HAP-1 (cell line): ENCODE measurements around the gene BIK.

Source experiments
- DNase-seq, 2 experiments: peaks; one replicate each; pipeline ENCODE4 v3.0.0-alpha.2; 2016 to 2020; ENCODE audit warnings: low spot score in 2 of 2
- H3K27me3 ChIP-seq: fragments of 250-450 bp; sonication (Bioruptor Pico); 2 replicates; pipeline ENCODE4 v1.5.1; 2020; ENCODE audit warnings: low read depth, mild to moderate bottlenecking, moderate library complexity
- H3K36me3 ChIP-seq: fragments of 250-450 bp; sonication (Bioruptor Pico); replicated peaks from 2 replicates; pipeline ENCODE4 v1.5.1; 2020; ENCODE audit warnings: mild to moderate bottlenecking
- H3K4me1 ChIP-seq: fragments of 250-450 bp; sonication (Bioruptor Pico); 2 replicates; pipeline ENCODE4 v1.5.1; 2020; ENCODE audit warnings: mild to moderate bottlenecking
- H3K4me3 ChIP-seq: fragments of 250-450 bp; sonication (Bioruptor Pico); 2 replicates; pipeline ENCODE4 v1.5.1; 2020; ENCODE audit warnings: mild to moderate bottlenecking, moderate library complexity
- H3K9me3 ChIP-seq: fragments of 250-450 bp; sonication (Bioruptor Pico); 2 replicates; pipeline ENCODE4 v1.5.1; 2020; ENCODE audit warnings: mild to moderate bottlenecking, moderate library complexity
- in situ Hi-C: fragments of 300-500 bp; cut with MboI; formaldehyde crosslinking; loops from 3 replicates; pipeline ENCODE4 v1.14.3; 2020; ENCODE audit warnings: low sequenced_read_pairs, inconsistent platforms, mixed read lengths

The BIK gene, protein sequence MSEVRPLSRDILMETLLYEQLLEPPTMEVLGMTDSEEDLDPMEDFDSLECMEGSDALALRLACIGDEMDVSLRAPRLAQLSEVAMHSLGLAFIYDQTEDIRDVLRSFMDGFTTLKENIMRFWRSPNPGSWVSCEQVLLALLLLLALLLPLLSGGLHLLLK

DNA sequence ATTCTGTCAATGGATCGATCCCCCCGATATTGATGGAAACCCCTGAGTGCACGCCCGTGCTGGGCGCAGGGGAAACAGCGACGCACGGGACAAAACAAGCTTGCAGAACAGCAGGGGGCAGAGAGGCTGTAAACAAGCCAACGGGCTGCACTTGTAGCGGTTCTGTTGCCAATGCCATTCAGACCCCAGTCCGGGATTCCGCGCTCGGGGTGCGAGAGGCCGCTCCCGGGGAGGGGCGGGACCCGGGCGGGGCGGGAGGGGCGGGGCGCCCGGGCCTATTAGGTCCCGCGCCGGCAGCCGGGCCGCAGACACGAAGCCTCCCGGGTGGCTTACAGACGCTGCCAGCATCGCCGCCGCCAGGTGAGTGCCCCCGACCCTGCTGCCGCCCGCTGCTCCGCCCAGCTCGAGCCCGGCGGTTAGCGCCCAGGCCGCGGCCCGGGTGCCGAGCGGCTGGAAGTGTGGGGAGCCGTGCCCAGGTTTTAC, at the start of gene BIK:
BIK (plus strand) TSS at position 307 of the 483 bp plus-strand sequence. CDS start 13,273 bp downstream, outside the sequence.
- H3K4me1 ChIP-seq: no peaks in the 10 kb centered on the region; the same call in 1 of the 2 replicates
- in situ Hi-C loops: no loop called here
- H3K27me3 ChIP-seq: peaks cover 2% of the 10 kb centered on the region; the same call in 1 of the 2 replicates
- H3K4me3 ChIP-seq: peak within 1 kb of the TSS; percentile 53
- no peaks in the 10 kb centered on the region for H3K36me3 ChIP-seq
- peak; percentile 48 to 82 for DNase-seq
- no peaks in the 10 kb centered on the region for H3K9me3 ChIP-seq

DNA sequence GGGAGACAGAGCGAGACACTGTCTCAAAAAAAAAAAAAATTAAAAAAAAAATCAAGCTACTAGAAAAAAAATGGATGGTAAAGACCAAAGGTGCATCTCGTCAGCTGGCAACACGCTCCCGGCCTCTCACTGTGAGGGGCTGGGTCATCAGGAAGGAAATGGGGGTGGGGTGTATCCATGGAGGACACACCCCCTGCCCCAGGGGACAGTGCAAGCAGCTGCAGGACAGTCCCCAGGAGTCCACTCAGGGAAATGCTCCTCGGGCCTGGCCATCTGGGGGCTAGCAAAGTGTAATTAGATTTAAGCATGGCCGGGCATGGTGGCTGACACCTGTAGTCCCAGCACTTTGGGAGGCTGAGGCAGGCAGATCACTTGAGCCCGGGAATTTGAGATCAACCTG, 44.4 kb upstream of the BIK start:
- H3K36me3 ChIP-seq: no peaks in the 10 kb centered on the region
- DNase-seq: no peak
- H3K4me1 ChIP-seq: no peaks in the 10 kb centered on the region
- in situ Hi-C loops: no loop called here
- H3K27me3 ChIP-seq: no peaks in the 10 kb centered on the region
- no peak overlapping the region for H3K4me3 ChIP-seq
- H3K9me3 ChIP-seq: no peaks in the 10 kb centered on the region

DNA sequence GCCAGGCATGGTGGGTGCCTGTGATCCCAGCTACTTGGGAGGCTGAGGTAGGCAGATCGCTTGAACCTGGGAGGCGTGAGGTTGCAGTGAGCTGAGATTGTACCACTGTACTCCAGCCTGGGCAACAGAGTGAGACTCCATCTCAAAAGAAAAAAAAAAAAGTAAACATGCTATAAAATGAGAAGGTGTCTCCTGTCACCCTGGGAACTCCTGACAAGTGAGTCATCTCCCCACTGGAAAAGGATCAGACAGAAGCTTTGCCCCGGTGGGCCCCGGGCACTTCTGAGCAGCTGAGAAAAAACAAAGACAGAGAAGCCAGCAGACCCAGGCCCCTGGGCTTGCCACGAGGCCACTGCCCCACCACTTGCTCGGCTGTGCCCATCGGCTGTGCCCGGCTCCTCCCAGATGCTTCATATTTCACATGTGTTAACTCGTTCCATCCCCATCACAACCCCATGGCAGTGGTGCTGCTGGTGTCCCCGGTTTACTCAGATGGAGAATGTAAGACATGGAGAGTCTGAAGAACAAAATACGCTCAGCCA, 43.6 kb upstream of the BIK start:
- no peaks in the 10 kb centered on the region for H3K4me1 ChIP-seq
- H3K4me3 ChIP-seq: no peak overlapping the region
- H3K27me3 ChIP-seq: no peaks in the 10 kb centered on the region
- H3K9me3 ChIP-seq: no peaks in the 10 kb centered on the region
- in situ Hi-C loops: no loop called here
- no peaks in the 10 kb centered on the region for H3K36me3 ChIP-seq
- DNase-seq: no peak

DNA sequence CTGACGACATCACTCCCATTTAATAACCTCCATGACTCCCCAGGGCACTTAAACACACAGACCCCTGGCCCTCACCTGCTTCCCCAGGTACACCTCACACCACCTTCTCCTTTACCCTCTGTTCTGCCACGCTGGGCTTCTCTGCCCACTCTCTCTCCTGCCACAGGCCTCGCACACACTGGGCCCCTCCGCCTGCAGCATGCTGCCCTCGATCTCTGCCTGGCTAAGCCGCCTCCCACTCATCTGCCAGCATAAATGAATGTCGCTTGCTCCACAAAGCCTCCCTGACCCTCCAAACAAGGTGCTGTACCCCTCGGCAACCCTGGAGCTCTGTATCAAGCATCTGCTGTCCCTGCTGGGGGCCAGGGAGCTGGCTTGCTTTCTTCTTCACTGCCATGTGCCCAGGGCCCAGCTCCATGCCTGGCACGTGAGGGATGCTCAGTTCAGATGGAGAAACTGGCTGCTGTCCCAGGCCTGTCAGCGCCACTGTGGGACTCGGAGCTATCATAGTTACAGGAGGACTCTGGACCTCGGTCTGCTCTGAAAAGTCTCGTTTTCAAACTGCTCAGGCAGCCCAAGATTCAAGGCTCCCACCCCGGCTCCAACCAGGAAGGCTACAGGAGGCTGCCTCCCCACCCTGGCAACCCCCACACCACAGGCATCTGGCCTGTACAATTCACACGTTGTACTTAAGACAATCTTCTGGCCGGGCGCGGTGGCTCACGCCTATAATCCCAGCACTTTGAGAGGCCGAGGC, 33.3 kb upstream of the BIK start:
- in situ Hi-C loops: no loop called here
- no peaks in the 10 kb centered on the region for H3K9me3 ChIP-seq
- H3K4me3 ChIP-seq: no peak overlapping the region
- no peak for DNase-seq
- H3K4me1 ChIP-seq: no peaks in the 10 kb centered on the region
- H3K36me3 ChIP-seq: no peaks in the 10 kb centered on the region
- no peaks in the 10 kb centered on the region for H3K27me3 ChIP-seq

DNA sequence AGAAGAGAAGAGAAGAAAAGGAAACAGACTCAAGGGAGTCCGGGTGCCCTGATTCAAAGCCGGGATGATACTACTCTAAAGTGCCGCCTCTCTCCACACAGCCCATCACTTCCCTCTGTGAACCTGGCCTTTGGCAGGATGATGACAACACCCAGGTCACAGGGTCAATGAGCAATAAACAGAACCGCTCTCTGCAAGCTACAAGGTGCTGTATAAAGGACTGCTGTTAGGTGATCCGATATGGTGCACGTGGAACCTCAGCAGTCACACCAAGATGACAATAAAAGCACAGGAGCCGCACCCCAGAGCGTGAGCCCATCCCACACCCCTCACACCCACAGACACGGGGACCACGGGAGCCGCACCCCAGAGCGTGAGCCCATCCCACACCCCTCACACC, 32.0 kb upstream of the BIK start:
- Histone ChIP-seq H3K36me3 (no peaks in the 10 kb centered on the region), H3K9me3 (no peaks in the 10 kb centered on the region), H3K4me1 (no peaks in the 10 kb centered on the region), H3K27me3 (no peaks in the 10 kb centered on the region), H3K4me3 (no peak overlapping the region)
- in situ Hi-C loops: no loop called here
- no peak for DNase-seq

DNA sequence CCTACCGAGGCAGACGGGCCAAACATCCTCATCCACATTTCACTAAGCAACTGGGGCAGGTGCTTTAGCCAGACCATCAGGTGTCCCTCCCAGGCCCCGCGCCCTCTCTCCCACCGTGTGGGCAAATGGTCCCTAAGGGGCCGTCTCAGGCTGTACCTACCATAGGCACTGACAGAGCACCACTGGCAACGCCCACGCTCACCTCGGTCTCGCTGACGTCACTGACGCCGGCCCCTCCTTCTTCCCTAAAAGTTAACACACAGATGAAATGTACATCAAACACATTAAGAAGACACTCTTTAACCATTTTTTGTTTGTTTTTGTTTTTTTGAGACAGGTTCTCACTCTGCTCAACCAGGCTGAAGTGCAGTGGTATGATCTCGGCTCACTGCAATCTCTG, 30.8 kb upstream of the BIK start:
- no peaks in the 10 kb centered on the region for H3K4me1 ChIP-seq
- no peak overlapping the region for H3K4me3 ChIP-seq
- DNase-seq: no peak
- in situ Hi-C loops: no loop called here
- no peaks in the 10 kb centered on the region for H3K27me3 ChIP-seq
- no peaks in the 10 kb centered on the region for H3K36me3 ChIP-seq
- no peaks in the 10 kb centered on the region for H3K9me3 ChIP-seq

DNA sequence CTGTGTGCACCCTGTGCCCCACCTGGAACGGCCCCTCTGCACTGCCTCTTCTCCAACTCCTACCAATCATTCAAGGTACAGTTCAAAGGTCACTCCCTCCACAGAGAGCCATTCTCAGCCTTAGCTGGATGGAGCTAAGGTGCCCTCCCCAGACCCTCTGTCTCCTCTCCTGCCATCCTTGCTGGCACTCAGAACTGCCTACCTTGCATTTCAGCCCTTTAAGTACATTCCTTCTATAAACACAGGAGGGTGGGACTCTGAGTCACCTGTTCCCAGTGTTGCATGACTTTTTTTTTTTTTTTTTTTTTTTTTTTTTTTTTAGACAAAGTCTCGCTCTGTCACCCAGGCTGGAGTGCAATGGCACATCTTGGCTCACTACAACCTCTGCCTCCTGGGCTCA, 29.9 kb upstream of the BIK start:
- H3K4me1 ChIP-seq: no peaks in the 10 kb centered on the region
- DNase-seq: no peak
- H3K36me3 ChIP-seq: no peaks in the 10 kb centered on the region
- no peaks in the 10 kb centered on the region for H3K9me3 ChIP-seq
- no peak overlapping the region for H3K4me3 ChIP-seq
- H3K27me3 ChIP-seq: no peaks in the 10 kb centered on the region
- in situ Hi-C loops: no loop called here

DNA sequence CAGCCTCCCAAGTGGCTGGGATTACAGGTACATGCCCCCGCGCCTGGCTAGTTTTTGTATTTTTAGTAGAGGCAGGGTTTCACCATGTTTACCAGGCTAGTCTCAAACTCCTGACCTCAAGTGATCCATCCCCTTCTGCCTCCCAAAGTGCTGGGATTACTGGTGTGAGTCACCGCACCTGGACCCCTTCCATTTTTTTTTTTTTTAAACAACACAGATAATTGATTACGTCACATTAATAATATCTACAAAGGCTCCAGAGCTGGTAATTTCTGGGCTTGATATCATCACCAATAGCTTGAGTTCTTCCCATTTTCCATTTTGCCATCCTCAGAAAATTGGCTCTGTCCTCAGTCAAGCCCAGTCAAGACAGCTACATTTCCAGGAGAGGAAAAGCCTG, 28.6 kb upstream of the BIK start:
- Histone ChIP-seq H3K27me3 (no peaks in the 10 kb centered on the region), H3K36me3 (no peaks in the 10 kb centered on the region), H3K9me3 (no peaks in the 10 kb centered on the region), H3K4me1 (no peaks in the 10 kb centered on the region), H3K4me3 (no peak overlapping the region)
- in situ Hi-C loops: no loop called here
- DNase-seq: no peak

DNA sequence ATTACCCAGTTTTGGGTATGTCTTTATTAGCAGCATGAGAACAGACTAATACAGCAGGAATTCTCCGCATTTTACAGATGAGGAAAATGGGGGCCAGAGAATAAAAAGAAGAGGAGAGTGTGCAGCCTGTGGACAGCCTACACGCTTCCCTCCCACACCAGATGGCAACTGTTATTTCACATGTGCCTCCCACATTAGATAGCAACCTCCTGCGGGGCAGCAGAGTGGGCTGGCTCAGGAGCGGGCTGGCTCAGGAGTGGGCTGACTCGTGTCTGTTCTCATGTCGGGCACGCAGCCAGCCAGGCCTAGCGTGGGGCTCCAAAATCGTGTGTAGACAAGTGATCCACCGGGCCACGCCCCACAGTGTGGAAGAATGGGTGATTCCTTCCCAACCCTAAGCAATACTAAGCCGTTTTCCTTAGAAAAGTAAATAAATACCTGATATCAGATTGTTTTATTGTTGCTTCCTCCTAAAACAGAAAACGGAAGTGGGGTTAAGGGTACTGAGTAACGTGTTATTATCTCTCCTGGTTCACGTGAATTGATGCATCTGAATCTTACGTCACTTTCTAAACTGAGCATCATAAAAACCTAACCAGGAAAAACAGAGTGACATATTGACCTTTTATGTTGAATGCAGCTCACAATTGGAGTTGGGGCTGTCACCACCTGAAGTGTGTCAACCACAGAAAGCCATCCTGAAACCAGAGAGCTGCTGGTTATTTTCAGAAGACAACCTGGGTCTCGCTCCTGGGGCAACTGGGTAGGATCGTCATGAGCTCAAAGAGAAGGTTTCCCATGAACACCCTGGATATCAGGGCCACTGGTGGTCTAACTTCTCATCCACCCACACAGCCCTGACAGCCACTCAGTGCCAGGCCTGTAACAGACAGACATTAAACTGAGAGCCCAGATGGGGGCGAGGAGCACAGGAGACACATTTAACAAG, 24.6 kb upstream of the BIK start:
- Histone ChIP-seq H3K36me3 (no peaks in the 10 kb centered on the region), H3K4me1 (peaks cover 4% of the 10 kb centered on the region; the same call in 1 of the 2 replicates), H3K4me3 (no peak overlapping the region), H3K27me3 (no peaks in the 10 kb centered on the region), H3K9me3 (no peaks in the 10 kb centered on the region)
- in situ Hi-C loops: no loop called here
- no peak for DNase-seq

DNA sequence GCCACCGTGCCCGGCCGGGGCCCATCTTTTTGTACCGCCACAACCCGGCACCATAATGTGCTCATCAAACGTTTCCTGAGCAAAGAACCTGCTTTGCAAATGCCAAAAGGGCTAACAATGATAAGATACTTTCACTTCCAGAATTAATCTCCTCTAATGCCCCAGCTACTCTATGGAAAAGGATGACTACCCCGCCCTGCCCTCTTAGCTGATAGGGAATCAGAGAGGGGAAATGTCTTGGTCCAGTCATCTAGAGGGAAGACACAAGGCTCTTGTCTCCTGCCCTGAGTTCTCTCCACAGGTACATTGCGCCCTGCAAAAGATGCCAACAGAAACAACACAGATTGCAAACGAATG, 21.9 kb upstream of the BIK start:
- H3K9me3 ChIP-seq: no peaks in the 10 kb centered on the region
- no peaks in the 10 kb centered on the region for H3K27me3 ChIP-seq
- in situ Hi-C loops: no loop called here
- peak overlapping the region; percentile 66 for H3K4me3 ChIP-seq
- no peak for DNase-seq
- no peaks in the 10 kb centered on the region for H3K36me3 ChIP-seq
- H3K4me1 ChIP-seq: peaks cover 4% of the 10 kb centered on the region; the same call in 1 of the 2 replicates

DNA sequence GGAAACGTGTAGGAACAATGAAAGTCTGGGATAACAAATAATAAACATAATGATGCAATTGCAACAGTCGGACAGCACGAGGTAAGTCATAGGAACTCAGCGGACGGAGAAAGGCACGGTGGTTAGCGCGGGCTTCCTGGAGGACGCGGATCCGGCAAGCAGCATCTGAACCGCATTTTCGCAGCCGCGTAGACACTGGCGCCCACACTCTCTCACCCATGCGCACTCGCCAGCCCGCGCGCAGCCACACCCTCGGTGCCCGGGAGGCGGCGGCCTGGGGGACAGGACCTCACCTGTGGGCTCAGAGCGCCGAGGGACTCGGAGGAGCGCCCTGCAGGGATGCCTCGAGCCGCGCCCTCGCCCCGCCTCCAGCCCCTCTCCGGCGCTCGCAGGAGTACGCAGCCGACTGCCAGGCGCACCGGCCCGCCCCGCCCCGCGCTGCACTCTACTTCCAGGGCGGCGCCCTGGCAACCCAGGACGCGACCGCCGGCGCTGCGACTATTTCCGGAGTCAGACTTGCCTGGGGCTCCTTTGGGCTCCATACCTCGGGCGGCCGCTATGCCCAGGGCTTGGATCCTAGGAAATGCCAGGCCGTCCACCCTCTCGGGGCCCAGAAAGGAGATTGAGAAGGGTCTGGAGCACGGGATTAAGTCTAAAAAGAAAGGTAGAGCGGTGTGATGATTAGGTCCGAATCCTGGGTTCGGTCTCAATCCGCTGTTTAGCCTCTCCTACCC, 21.4 kb upstream of the BIK start, which contains the start of gene TTLL1:
TTLL1 (minus strand) TSS at position 408 of the 734 bp plus-strand sequence. CDS start 13,805 bp downstream, outside the sequence.
- Histone ChIP-seq H3K4me3 (peak within 1 kb of the TSS; percentile 66), H3K9me3 (no peaks in the 10 kb centered on the region), H3K4me1 (peaks cover 4% of the 10 kb centered on the region; the same call in 1 of the 2 replicates), H3K36me3 (no peaks in the 10 kb centered on the region), H3K27me3 (no peaks in the 10 kb centered on the region)
- in situ Hi-C loops: no loop called here
- peak; percentile 86 to 95 for DNase-seq

DNA sequence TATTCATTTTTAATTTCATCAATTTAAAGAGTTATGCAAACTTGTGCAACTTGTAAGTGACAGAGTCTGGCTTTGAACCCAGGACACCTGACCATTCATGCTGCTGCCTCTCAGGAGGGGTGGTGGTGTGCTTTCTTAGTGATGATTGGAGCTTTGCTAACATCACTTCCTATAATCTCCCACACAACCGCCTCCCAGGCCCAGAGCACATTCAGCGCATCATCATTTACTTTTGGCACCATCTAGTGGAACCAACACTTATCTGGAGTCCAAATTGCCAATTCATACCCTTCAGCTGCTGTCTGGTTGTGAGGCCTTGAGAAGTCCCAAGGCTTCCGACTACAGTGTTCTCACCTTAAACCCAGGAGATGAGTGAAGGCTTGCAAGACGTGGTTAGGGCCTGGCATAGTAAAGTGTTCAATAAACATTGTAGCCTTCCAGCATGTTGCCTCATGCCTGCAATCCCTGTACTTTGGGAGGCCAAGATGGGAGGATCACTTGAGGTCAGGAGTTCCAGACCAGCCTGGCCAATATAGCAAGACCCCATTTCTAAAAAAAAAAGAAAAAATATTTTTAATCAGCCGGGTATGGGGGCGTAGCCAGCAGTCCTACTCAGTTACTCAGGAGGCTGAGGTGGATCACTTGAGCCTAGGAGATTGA, 20.3 kb upstream of the BIK start:
- Histone ChIP-seq H3K27me3 (no peaks in the 10 kb centered on the region), H3K9me3 (no peaks in the 10 kb centered on the region), H3K36me3 (no peaks in the 10 kb centered on the region), H3K4me1 (peaks cover 4% of the 10 kb centered on the region; the same call in 1 of the 2 replicates), H3K4me3 (no peak overlapping the region)
- DNase-seq: peak; percentile 70
- in situ Hi-C loops: no loop called here
